GM13976 (cell line): ENCODE measurements around the gene SMU1.

Experiments
- DNase-seq: peaks from one replicate; pipeline ENCODE4 v3.0.0; 2012; ENCODE audit warnings: low spot score
- in situ Hi-C: fragments of 300-500 bp; cut with MboI; formaldehyde crosslinking; loops from one replicate; pipeline ENCODE4 v1.12.0; 2022; ENCODE audit warnings: low sequenced_read_pairs, mixed read lengths, inconsistent platforms; ENCODE audit not compliant: unreplicated experiment
- TF ChIP-seq, protein P1 (sequence below): IDR thresholded peaks from 2 replicates; pipeline ENCODE4 v1.5.1; 2012; ENCODE audit warnings: borderline replicate concordance, mild to moderate bottlenecking; ENCODE audit not compliant: insufficient read depth; ENCODE audit errors: extremely low read depth, missing control alignments, control extremely low read depth

SMU1 gene

GRCh38 chr9:33111631-33112030, 35.2 kb upstream of the SMU1 start:
- in situ Hi-C loops: no loop called here
- no peak for DNase-seq
- TF ChIP-seq, protein P1, sequence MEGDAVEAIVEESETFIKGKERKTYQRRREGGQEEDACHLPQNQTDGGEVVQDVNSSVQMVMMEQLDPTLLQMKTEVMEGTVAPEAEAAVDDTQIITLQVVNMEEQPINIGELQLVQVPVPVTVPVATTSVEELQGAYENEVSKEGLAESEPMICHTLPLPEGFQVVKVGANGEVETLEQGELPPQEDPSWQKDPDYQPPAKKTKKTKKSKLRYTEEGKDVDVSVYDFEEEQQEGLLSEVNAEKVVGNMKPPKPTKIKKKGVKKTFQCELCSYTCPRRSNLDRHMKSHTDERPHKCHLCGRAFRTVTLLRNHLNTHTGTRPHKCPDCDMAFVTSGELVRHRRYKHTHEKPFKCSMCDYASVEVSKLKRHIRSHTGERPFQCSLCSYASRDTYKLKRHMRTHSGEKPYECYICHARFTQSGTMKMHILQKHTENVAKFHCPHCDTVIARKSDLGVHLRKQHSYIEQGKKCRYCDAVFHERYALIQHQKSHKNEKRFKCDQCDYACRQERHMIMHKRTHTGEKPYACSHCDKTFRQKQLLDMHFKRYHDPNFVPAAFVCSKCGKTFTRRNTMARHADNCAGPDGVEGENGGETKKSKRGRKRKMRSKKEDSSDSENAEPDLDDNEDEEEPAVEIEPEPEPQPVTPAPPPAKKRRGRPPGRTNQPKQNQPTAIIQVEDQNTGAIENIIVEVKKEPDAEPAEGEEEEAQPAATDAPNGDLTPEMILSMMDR: no peak

DNA sequence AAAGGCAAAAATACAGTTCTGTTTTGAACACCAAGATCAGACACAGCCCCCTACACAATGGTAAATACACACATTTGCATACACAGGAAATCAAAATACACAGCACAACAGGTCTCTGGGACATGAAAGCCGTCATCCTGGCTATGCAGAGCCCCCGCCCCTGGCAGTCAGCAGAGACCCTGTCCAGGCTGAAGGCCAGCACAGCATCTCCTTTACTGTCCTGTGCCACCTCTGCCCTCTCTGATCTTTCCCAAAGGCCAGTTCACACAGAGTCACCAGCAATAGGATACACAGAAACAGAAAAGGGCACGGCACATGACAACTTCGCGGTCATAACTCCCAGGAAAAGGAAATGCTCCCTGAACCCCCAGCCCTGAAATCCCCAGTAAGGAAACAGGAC, 34.2 kb upstream of the SMU1 start:
- in situ Hi-C loops: no loop called here
- no peak for DNase-seq

GRCh38 chr9:33109850-33110595, 33.5 kb upstream of the SMU1 start:
- in situ Hi-C loops: no loop called here

More for the DNA sequence above, 34.2 kb upstream of the SMU1 start:
- TF ChIP-seq, protein P1: no peak

GRCh38 chr9:33109097-33109496, 32.6 kb upstream of the SMU1 start:
- DNase-seq: no peak
- in situ Hi-C loops: no loop called here
- TF ChIP-seq, protein P1: no peak

More at GRCh38 chr9:33109850-33110595, 33.5 kb upstream of the SMU1 start:
- TF ChIP-seq, protein P1: no peak
- no peak for DNase-seq

DNA sequence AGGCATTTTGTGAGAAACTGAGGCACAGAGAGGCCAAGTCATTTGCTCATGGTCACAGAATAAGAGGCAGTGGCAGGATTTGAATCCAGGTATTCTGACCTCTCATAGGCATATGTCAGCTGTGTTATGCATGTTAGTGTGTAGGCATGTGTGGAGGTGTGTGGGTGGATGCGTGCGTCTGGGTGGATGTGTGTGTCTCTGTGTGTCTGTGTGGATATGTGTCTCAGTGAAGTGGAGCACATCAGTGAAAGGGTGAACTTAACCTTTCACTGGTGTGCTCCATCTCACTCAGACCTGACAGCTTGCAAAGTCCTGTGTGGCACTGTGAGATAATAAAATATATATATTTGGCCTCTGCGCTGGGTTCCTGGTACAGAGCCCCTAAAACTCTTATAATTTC, 32.0 kb upstream of the SMU1 start:
- TF ChIP-seq, protein P1: no peak
- no peak for DNase-seq
- in situ Hi-C loops: no loop called here

DNA sequence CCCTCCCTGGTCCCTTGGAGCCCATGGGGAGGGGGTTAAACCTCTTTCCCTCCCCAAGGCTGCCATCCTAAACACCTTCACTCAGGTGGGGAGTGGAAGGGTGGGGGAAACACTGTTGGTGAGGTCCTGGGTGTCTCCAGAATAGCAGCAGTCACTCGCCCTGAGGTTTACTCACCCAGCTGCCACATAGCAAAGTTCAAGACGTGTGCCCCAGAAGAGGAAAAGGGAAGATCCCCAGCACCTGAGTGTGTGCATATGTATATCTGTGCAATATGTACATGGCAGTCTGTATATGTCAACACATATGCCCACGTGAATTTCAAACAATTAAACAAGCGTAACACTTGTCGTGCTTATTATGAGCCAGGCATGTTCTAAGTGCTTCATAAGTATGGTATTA, 31.3 kb upstream of the SMU1 start:
- TF ChIP-seq, protein P1: no peak
- DNase-seq: no peak
- in situ Hi-C loops: no loop called here
